HepG2 (cell line): Measurements from ENCODE around the gene ZNF282. TPM values are rescaled to one million over a fixed set of nuclear protein-coding genes. Genes with fewer than 3 reads are reported as not detected.

Source experiments
- NFIB ChIP-seq: sonication (generic); formaldehyde crosslinking; IDR thresholded peaks from 2 replicates; pipeline ENCODE4 v1.9.0; 2021; ENCODE audit warnings: missing genetic modification reagents, mild to moderate bottlenecking, borderline replicate concordance
- RBM39 ChIP-seq: fragments of 200-400 bp; formaldehyde crosslinking; IDR thresholded peaks from one replicate; pipeline ENCODE4 v1.6.1; 2018; ENCODE audit warnings: antibody characterized with exemption, mild to moderate bottlenecking, low read depth, low read length; ENCODE audit not compliant: poor library complexity, severe bottlenecking
- TP53 ChIP-seq: sonication (generic); formaldehyde crosslinking; conservative IDR thresholded peaks from 2 replicates; pipeline ENCODE4 v1.4.0; 2020; ENCODE audit warnings: missing genetic modification reagents
- ZC3H13 ChIP-seq: sonication (generic); formaldehyde crosslinking; IDR thresholded peaks from 2 replicates; pipeline ENCODE4 v1.8.1; 2023; ENCODE audit warnings: mild to moderate bottlenecking, missing genetic modification reagents, moderate library complexity
- ZNF180 ChIP-seq: sonication (generic); formaldehyde crosslinking; IDR thresholded peaks from 2 replicates; pipeline ENCODE4 v1.4.0; 2020; ENCODE audit warnings: low read depth, missing genetic modification reagents, borderline replicate concordance
- ZNF205 ChIP-seq: IDR thresholded peaks from 2 replicates; pipeline ENCODE4 v1.6.1; 2018; ENCODE audit warnings: missing biosample characterization, missing genetic modification reagents
- ZNF230 ChIP-seq: sonication (generic); formaldehyde crosslinking; IDR thresholded peaks from 2 replicates; pipeline ENCODE4 v1.4.0; 2020; ENCODE audit warnings: mild to moderate bottlenecking, missing genetic modification reagents
- polyA plus RNA-seq, 8 experiments: library from polyadenylated mRNA; depleted of rRNA in 3 of 8; stranded (reverse) in 7 of 8; unstranded in 1 of 8; fragments of >200 nt; fragmentation: Illumina TruSeq in 4 of 8; extraction: Trizol in 4 of 8; gene quantifications; 2 replicates each; pipeline versions ENCODE4 v1.2.1 to v1.2.3, GENCODE V29; 2011 to 2016; ENCODE audit warnings: low read depth in 4 of 8, missing spikeins in 1 of 8, mixed read lengths in 1 of 8; ENCODE audit not compliant: insufficient read depth in 1 of 8
- total RNA-seq, 5 experiments: library from RNA; depleted of rRNA; stranded (reverse); fragments of >200 nt; fragmentation: Illumina TruSeq; extraction: Trizol; gene quantifications; 2 replicates each; pipeline ENCODE4 v1.2.3, GENCODE V29; 2016; ENCODE audit warnings: low read depth in 1 of 5
- TF ChIP-seq, protein P1 (sequence below): sonication (generic); IDR thresholded peaks from 2 replicates; pipeline ENCODE4 v1.6.1; 2016; ENCODE audit warnings: low read depth, borderline replicate concordance
- TF ChIP-seq, protein P2 (sequence below): sonication (generic); formaldehyde crosslinking; IDR thresholded peaks from 2 replicates; pipeline ENCODE4 v1.4.0; 2020; ENCODE audit warnings: missing genetic modification reagents
- TF ChIP-seq, protein P3 (sequence below): sonication (generic); formaldehyde crosslinking; IDR thresholded peaks from one replicate; pipeline ENCODE4 v1.5.1; 2020; ENCODE audit warnings: mild to moderate bottlenecking, missing genetic modification reagents; ENCODE audit errors: not compliant biosample characterization
- TF ChIP-seq, protein P4 (sequence below): IDR thresholded peaks from 2 replicates; pipeline ENCODE4 v1.6.1; 2016; ENCODE audit warnings: low read depth, control low read depth
- TF ChIP-seq, protein P5 (sequence below): sonication (generic); formaldehyde crosslinking; IDR thresholded peaks from 2 replicates; pipeline ENCODE4 v1.9.0; 2021; ENCODE audit warnings: missing genetic modification reagents, mild to moderate bottlenecking, borderline replicate concordance

The ZNF282 gene
- total and polyA plus RNA-seq, 2 of the 13 experiments (the other 11 are each of a cell fraction or from before 2014, with no cell fraction given), result 9.1 to 20.9 TPM

DNA sequence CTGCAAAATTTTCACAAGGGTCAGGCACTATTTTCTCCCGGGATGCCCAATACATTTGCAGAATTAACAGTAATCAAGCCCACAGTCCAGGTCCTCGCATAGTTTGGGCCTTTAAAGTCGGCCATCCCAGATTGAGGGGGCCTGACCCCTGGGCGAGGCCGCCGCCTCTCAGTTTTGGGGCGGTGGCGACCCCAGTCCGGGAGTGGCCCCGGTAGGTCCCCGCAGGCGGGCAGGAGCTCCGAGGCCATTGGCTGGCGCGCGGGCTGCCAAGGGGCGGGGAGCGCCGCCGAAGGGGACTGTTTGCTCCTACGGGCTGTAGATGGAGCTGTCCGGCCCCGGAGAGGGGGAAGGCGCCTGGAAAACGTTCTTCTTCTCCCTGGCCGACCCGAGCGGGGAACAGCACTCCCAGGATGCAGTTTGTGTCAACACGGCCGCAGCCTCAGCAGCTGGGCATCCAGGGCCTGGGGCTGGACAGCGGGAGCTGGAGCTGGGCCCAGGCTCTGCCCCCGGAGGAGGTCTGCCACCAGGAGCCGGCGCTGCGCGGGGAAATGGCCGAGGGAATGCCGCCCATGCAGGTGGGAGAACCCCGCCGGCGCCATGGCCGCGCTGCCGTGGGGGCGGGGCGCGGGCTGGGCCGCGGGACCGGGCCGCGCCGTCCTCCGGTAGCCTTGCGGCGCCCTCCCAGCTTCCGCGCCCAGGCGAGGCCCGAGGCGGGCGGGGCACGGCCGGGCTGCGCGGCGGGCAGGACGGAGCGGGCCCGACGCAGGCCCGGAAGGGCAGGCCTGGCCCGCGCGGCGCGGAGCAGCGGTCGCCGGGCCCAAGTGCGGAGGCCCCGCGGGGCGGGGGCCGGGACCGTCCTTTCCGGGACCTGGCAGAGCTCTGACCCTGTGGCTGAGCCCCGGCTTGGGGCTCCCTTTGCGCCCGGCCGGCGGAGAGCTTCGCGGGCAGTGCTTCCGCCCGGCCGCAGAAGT is at the start of gene ZNF282 (continued):
- TF ChIP-seq, protein P1, sequence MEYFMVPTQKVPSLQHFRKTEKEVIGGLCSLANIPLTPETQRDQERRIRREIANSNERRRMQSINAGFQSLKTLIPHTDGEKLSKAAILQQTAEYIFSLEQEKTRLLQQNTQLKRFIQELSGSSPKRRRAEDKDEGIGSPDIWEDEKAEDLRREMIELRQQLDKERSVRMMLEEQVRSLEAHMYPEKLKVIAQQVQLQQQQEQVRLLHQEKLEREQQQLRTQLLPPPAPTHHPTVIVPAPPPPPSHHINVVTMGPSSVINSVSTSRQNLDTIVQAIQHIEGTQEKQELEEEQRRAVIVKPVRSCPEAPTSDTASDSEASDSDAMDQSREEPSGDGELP, result peak; percentile 82; the same call in 1 of the 2 replicates
- TF ChIP-seq RBM39 (peak; percentile 94), TP53 (peak; percentile 62; the same call in 1 of the 2 replicates), ZNF230 (CRISPR knock-in tag) (no peak), NFIB (CRISPR knock-in tag) (no peak), ZNF205 (CRISPR knock-in tag) (peak; percentile 68; the same call in 1 of the 2 replicates), ZNF180 (no peak), ZC3H13 (peak; percentile 53; the same call in 1 of the 2 replicates)
- TF ChIP-seq, protein P2, sequence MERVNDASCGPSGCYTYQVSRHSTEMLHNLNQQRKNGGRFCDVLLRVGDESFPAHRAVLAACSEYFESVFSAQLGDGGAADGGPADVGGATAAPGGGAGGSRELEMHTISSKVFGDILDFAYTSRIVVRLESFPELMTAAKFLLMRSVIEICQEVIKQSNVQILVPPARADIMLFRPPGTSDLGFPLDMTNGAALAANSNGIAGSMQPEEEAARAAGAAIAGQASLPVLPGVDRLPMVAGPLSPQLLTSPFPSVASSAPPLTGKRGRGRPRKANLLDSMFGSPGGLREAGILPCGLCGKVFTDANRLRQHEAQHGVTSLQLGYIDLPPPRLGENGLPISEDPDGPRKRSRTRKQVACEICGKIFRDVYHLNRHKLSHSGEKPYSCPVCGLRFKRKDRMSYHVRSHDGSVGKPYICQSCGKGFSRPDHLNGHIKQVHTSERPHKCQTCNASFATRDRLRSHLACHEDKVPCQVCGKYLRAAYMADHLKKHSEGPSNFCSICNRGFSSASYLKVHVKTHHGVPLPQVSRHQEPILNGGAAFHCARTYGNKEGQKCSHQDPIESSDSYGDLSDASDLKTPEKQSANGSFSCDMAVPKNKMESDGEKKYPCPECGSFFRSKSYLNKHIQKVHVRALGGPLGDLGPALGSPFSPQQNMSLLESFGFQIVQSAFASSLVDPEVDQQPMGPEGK (CRISPR knock-in tag), result peak; percentile 70
- TF ChIP-seq, protein P3, sequence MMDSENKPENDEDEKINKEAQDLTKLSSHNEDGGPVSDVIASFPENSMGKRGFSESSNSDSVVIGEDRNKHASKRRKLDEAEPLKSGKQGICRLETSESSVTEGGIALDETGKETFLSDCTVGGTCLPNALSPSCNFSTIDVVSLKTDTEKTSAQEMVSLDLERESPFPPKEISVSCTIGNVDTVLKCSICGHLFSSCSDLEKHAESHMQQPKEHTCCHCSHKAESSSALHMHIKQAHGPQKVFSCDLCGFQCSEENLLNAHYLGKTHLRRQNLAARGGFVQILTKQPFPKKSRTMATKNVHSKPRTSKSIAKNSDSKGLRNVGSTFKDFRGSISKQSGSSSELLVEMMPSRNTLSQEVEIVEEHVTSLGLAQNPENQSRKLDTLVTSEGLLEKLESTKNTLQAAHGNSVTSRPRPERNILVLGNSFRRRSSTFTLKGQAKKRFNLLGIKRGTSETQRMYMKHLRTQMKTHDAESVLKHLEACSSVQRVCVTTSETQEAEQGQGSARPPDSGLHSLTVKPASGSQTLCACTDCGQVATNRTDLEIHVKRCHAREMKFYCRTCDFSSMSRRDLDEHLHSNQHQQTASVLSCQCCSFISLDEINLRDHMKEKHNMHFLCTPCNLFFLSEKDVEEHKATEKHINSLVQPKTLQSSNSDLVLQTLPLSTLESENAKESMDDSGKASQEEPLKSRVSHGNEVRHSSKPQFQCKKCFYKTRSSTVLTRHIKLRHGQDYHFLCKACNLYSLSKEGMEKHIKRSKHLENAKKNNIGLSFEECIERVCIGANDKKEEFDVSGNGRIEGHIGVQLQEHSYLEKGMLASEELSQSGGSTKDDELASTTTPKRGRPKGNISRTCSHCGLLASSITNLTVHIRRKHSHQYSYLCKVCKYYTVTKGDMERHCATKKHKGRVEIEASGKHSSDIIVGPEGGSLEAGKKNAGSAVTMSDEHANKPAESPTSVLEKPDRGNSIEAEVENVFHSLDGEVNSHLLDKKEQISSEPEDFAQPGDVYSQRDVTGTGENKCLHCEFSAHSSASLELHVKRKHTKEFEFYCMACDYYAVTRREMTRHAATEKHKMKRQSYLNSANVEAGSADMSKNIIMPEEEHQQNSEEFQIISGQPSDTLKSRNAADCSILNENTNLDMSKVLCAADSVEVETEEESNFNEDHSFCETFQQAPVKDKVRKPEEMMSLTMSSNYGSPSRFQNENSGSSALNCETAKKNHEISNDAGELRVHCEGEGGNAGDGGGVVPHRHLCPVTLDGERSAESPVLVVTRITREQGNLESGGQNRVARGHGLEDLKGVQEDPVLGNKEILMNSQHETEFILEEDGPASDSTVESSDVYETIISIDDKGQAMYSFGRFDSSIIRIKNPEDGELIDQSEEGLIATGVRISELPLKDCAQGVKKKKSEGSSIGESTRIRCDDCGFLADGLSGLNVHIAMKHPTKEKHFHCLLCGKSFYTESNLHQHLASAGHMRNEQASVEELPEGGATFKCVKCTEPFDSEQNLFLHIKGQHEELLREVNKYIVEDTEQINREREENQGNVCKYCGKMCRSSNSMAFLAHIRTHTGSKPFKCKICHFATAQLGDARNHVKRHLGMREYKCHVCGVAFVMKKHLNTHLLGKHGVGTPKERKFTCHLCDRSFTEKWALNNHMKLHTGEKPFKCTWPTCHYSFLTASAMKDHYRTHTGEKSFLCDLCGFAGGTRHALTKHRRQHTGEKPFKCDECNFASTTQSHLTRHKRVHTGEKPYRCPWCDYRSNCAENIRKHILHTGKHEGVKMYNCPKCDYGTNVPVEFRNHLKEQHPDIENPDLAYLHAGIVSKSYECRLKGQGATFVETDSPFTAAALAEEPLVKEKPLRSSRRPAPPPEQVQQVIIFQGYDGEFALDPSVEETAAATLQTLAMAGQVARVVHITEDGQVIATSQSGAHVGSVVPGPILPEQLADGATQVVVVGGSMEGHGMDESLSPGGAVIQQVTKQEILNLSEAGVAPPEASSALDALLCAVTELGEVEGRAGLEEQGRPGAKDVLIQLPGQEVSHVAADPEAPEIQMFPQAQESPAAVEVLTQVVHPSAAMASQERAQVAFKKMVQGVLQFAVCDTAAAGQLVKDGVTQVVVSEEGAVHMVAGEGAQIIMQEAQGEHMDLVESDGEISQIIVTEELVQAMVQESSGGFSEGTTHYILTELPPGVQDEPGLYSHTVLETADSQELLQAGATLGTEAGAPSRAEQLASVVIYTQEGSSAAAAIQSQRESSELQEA, result no peak
- TF ChIP-seq, protein P4, sequence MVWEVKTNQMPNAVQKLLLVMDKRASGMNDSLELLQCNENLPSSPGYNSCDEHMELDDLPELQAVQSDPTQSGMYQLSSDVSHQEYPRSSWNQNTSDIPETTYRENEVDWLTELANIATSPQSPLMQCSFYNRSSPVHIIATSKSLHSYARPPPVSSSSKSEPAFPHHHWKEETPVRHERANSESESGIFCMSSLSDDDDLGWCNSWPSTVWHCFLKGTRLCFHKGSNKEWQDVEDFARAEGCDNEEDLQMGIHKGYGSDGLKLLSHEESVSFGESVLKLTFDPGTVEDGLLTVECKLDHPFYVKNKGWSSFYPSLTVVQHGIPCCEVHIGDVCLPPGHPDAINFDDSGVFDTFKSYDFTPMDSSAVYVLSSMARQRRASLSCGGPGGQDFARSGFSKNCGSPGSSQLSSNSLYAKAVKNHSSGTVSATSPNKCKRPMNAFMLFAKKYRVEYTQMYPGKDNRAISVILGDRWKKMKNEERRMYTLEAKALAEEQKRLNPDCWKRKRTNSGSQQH (CRISPR knock-in tag), result no peak
- TF ChIP-seq, protein P5, sequence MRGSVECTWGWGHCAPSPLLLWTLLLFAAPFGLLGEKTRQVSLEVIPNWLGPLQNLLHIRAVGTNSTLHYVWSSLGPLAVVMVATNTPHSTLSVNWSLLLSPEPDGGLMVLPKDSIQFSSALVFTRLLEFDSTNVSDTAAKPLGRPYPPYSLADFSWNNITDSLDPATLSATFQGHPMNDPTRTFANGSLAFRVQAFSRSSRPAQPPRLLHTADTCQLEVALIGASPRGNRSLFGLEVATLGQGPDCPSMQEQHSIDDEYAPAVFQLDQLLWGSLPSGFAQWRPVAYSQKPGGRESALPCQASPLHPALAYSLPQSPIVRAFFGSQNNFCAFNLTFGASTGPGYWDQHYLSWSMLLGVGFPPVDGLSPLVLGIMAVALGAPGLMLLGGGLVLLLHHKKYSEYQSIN (CRISPR knock-in tag), result no peak
